ENCODE results near the gene SPRR2E.
"Not testable (repeated sequence)": the region's sequence is repeated elsewhere in the genome, so short reads cannot be mapped to it uniquely, and the experiment has no call there.

Gene SPRR2E

DNA sequence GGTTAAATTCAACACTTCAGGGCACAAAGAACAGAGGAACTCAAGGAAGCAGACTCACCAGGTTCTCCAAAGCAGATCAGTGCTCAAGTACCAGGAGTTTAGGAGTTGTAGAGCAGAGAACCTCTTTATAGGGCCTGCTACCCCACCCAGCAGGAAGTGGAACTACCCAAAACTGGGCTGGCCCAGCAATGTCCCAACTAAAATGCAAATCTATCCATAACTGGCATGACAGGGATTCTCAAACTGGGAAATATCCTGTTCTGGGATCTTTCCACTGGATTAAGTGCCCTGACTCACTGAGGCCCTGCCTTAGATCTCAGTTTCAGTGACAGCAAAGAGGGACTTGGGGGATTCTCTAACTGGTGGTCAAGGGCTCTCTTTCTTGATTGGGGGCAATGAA lies at the start of gene SPRR2E:
SPRR2E (minus strand) TSS at position 101 of the 400 bp plus-strand sequence. CDS start 775 bp downstream, outside the sequence.
- no peak for DNase-seq

DNA sequence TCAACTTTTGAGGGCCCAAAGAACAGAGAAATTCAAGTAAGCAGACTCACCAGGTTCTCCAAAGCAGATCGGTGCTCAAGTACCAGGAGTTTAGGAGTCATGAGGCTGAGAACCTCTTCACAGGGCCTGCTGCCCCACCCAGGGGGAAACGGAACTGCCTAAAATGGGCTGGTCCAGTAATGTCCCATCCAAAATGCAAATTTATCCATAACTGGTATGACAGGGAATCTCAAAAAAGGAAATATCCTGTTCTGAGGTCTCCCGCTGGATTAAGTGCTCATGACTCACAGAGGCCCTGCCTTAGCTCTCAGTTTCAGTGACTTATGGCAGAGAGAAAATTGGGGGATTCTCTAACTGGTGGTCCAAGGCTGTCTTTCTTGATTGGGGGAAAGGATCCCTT lies 47.1 kb upstream of the SPRR2E start:
- DNase-seq: no peak

DNA sequence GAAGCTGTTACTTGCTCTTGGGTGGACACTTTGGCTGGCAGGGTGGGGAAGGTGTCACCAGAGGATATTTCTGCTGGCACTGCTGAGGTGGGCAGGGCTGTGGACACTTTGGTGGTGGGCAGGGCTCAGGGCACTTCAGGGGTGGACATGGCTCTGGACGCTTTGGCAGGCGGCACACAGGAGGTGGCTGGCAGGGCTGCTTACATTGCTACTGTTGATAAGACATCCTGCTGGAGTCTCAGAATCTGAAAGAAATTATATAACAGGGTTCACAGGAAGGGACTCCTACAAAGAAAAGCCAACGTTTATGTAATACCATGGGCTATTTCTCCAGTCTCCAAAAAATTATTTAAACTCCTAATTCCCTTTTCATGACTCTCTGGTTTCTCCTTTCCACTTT lies 46.2 kb upstream of the SPRR2E start:
- no peak for DNase-seq

DNA sequence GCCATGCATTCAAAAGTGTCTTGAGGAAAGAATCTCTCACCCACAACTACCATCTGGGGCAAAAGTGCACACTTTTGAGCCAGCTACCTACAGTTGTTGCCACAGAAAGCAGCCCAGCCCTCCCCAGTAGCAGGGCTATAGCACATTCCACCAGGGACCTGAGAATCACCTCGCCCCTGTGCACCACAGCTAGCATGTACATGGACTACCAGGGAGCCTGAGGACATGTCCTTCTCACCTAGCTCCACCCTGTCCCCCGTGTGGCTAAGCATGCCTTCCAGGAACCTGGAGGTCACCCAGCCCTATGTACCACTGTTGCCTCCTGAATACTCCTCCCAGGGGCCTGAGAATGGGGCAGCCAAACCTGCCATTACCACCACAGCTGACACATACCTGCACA lies 39.4 kb upstream of the SPRR2E start:
- no peak for DNase-seq

DNA sequence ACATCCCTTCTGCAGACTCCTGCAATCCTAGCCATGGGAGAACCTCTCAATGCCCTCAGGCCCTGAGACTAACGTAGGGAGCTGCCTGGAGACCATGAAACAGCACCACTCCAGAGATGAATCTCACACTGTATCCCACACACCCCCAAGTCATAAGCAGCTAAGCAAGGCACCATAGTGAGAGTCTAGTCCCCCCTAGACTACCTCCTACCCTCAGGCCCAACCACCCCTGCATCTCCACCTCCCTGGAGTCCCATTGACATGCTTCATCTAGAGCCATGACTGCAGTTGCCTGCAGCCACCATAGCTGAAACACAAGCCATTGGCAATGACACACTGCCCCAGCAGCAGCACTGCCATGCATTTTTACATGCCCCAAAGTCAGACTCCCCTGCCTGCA lies 38.9 kb upstream of the SPRR2E start:
- DNase-seq: no peak

DNA sequence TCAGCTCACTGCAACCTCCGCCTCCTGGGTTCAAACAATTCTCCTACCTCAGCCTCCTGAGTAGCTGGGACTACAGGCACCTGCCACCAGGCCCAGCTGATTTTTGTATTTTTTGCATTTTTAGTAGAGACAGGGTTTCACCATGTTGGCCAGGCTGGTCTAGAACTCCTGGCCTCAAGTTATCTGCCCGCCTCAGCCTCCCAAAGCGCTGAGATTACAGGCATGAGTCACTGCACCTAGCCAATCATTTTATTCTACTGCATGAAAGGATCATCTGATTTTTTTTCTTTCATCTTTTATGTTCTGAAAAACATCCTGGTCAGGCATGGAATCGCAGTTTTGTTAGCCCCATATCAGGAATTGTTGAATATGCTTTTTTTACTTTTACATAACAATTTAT lies 34.4 kb upstream of the SPRR2E start:
- not testable (repeated sequence) for DNase-seq

DNA sequence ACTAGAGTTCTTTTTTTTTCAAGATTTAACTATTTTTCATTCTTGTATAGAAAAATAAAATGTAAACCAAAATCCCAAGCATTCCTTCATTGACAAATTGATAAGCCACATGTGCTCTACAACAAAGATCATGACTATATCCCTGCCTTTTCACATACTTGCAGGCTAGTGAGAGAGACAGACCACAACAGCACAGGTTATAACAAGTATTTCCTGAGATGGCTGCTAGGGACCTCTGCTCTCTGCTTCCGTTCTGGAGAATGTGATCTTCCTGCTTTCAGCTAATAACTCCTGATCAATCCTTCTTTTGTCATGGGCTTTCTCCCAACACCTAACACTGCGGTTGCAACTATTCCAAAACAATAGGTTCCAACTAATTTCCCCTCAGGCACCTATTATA lies 33.0 kb upstream of the SPRR2E start:
- no peak for DNase-seq

DNA sequence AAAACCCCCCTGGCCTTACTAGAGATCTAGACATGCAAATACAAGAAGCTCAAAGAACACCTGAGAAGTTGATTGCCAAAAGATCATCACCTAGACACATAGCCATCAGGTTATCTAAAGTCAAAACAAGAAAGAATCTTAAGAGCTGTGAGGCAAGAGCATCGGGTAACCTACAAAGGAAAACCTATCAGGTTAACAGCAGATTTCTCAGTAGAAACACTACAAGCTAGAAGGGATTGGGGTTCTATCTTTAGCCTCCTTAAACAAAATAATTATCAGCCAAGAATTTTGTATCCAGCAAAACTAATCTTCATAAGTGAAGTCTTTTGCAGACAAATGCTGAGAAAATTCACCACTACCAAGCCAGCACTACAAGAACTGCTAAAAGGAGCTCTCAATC lies 31.2 kb upstream of the SPRR2E start:
- DNase-seq: no peak

DNA sequence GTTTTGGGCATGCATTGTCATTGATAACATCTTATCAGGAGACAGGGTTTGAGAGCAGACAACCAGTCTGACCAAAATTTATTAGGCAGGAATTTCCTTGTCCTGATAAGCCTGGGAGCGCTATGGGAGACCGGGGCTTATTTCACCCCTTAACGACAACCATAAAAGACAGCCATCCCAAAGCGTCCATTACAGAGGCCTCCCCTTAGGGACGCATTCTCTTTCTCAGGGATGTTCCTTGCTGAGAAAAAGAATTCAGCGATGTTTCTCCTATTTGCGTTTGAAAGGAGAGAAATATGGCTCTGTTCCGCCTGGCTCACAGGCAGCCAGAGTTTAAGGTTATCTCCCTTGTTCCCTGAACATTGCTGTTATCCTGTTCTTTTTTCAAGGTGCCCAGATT lies 29.5 kb upstream of the SPRR2E start:
- DNase-seq: not testable (repeated sequence)

DNA sequence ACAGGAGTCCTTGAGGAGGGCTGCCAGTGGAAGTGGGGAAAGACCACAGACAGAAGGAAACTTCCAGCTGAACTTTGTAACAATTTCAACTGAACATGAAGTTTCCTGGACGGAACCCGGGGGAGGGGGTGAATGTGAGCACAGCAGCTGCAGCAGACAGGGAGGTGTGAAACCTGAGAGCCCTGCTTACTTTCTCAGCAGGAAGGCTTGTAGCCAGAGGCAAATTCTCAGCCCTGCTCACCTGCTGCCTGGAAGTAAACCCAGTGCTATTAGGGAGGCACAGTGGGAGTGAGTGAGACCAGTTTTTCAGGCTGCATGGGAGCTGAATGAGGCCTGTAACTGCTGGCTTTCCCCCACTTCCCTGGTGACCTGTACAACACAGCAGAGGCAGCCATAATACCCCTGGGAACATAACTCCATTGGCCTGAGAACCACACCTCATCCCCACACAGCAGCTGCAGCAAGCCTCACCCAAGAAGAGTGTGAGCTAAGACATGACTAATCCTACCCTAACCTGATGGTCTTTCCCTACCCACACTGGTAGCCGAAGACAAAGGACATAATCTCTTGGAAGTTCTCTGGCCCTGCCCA lies 28.6 kb upstream of the SPRR2E start:
- peak; percentile 75 for DNase-seq

DNA sequence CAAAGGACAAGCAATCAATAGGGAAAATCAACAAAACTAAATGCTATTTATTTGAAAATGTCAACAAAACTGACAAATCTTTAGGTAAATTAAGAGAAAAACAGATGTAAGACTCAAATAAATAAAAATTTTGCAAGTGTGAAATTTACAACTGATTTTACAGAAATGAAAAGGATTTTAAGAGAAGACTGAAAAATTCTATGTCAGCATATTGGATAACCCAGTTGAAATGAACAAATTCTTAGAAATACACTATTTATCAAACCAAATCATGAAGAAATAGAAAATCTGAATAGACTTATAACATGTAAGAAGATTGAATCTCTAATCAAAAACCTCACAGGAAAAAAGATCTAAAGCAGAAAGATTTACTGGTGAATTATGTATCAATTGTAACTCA lies 26.6 kb upstream of the SPRR2E start:
- DNase-seq: no peak

DNA sequence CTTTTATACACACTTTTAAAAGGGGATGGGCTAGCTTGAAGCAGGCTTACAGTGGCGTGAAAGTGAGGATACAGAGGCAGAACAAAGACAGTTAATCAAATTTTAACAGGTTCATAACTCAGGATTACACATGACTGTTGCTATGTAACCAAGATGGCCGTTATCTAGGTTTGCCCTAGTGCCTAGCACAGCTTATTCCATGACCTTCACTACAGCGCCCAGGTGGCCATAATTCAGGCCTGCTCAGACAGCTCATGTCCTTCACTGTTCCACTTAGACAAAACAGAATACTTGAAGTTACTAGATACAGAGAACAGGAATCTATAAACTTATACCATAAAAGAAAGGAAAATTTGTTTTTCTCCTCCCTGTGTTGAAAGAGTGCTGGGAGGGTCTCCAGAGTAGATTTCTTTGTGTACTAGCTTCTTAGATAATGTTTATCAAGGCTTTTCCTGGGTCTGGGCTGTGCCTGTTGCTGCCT lies 25.2 kb upstream of the SPRR2E start:
- no peak for DNase-seq

DNA sequence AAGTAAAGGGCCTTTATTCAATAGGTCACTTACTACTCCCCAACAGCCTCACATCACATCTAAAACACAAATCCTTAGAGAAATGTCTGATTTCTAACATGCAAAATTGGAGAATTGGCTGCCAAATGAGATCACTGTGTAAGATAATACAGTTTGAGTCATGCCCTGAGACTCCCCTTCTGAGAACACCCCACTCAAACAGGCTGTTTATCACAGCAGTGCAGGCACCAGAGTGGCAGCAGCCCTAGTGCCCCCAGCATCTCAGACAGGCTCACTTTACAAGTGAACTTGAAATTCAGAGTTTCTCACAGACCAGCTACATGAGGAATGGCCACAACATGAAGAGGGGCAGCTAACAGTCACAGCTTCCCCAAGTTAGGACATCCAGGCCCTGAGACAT lies 20.9 kb upstream of the SPRR2E start:
- not testable (repeated sequence) for DNase-seq

DNA sequence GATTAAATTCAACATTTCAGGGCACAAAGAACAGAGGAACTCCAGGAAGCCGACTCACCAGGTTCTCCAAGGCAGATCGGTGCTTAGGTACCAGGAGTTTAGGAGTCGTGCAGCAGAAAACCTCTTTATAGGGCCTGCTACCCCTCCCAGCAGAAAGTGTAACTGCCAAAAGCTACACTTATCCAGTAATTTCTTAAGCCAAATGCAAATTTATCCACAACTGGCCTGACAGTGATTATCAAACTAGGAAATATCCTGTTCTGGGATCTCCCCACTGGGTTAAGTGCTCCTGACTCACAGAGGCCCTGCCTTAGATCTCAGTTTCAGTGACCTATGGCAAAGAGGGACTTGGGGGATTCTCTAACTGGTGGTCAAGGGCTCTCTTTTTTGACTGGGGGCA lies 19.1 kb upstream of the SPRR2E start, which contains the start of gene SPRR2F:
SPRR2F (minus strand) TSS at position 101 of the 400 bp plus-strand sequence. CDS start 783 bp downstream, outside the sequence.
- no peak for DNase-seq

DNA sequence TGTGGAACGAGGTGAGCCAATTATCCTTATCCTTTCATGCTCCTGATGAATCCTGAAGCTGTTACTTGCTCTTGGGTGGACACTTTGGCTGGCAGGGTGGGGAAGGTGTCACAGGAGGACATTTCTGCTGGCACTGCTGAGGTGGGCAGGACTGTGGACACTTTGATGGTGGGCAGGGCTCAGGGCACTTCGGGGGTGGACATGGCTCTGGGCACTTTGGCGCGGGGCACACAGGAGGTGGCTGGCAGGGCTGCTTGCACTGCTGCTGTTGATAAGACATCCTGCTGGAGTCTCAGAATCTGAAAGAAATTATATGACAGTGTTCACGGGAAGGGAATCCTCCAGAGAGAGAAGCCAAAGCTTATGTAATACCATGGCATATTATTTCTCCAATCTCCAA lies 18.1 kb upstream of the SPRR2E start:
- DNase-seq: not testable (repeated sequence)

DNA sequence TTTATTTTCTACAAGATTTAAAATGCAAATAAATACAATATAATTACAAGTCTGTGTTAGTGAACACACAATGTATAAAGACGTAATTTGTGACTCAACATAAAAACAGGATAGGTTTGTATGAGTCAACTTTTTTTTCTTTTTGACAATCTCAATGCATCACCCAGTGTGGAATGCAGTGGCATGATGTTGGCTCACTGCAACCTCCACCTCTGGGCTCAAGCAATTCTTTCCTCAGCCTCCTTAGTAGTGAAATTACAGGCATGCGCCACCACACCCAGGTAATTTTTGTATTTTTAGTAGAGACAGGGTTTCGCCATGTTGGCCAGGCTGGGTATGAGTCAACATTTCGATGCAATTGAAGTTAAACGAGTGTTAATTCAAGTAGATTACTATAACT lies 5.9 kb upstream of the SPRR2E start:
- DNase-seq: no peak

DNA sequence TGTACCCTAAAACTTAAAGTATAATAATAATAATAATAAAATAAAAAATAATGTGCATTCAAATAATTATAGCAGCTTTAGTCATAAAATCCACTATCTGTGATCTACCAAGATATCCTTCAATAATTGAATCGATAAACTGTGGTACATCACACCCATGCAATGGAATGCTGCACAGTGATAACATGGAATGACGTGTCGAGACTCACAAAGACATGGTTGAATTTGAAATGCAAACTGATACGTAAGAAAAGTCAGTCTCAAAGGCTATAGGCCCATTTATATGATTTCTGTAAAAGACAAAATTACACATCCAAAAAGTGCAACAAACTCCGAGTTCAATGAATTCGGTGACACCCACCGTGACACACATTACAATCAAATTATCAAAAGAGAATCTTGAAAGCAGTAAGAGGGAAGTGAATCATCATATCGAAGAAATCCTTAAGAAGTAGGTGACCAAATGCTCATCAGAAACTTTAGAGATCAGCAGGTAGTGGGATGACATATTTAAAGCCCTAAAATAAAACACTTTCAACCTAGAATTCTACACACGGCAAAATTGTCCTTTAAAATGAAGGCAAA lies 5.2 kb upstream of the SPRR2E start:
- DNase-seq: no peak

DNA sequence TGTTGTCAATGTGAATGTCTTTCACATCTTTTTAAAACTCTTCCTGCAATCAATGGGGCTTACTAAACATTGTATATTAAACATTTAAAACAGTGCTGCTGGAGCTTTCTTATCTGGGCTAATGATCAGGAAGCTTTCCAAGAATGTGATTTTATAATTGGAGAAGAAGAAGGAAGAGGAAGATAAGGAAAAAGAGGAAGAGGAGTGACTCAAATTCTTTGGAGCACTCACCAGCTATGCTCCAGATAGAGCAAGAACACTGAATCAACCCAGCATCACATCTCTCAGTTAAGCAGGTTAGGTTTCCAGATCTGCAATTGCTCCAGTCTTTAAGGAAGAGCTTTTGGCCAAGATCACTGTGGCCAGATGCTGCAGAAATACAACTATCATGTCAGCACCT lies 1.4 kb upstream of the SPRR2E start:
- DNase-seq: no peak

DNA sequence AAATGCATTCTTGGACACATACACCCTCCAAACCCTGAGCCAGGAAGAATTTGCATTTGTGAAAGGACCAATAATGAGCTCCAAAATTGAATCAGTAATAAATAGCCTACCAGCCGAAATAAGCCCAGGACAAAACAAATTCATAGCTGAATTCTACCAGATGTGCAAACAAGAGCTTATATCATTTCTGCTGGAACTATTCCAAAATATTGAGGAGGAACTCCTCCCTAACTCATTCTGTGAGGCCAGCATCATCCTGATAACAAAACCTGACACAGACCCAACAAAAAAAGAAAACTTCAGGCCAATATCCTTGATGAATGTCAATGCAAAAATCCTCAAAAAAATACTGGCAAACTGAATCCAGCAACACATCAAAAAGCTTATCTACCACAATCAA lies 6.7 kb downstream of the SPRR2E start:
- DNase-seq: no peak

DNA sequence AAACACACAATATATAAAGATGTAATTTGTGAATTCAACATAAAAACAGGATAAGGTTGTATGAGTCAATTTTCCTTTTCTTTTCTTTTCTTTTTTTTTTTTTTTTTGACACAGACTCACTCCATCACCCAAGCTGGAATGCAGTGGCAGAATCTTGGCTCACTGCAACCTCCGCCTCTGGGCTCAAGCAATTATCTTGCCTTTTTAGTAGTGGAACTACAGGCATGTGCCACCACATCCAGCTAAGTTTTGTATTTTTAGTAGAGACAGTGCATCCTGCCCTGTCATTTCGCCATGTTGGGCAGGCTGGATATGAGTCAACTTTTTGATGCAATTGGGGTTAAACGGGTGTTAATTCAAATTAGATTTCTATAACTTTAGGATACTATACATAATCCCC lies 12.6 kb downstream of the SPRR2E start:
- no peak for DNase-seq

DNA sequence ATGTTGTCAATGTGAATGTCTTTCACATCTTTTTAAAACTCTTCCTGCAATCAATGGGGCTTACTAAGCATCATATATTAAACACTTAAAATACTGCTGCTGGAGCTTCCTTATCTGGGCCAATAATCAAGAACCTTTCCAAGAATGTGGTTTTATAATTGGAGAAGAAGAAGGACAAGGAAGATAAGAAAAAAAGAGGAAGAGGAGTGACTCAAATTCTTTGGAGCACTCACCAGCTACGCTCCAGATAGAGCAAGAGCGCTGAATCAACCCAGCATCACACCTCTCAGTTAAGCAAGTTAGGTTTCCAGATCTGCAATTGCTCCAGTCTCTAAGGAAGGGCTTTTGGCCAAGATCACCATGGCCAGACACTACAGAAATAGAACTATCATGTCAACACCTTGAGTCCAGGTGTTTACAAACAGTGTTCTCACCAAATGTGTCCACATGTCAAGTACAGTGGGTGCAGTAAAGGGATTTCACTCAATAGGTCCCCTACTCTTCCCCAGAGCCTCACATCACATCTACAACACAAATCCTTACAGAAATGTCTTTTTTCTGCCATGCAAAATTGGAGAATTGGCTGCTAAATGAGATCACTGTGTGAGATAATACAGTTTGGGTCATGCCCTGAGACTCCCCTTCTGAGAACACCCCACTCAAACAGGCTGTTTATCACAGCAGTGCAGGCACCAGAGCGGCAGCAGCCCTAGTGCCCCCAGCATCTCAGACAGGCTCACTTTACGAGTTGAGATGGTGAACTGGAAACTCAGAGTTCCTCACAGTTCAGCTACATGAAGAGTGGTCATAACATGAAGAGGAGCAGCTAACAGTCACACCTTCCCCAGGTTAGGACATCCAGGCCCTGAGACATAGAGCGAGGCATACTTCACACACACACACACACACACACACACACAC lies 21.3 kb downstream of the SPRR2E start:
- DNase-seq: no peak

DNA sequence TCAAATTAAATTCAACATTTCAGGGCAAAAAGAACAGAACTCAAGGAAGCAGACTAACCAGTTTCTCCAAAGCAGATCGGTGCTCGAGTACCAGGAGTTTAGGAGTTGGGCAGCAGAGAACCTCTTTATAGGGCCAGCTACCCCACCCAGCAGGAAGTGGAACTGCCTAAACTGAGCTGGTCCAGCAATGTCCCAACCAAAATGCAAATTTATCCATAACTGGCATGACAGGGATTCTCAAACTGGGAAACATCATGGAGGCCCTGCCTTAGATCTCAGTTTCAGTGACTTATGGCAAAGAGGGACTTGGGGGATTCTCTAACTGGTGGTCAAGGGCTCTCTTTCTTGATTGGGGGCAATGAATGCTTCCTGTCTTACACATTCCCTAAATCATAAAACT lies 22.8 kb downstream of the SPRR2E start, which contains the start of gene SPRR2B:
SPRR2B (minus strand) TSS at position 101 of the 400 bp plus-strand sequence. CDS start 772 bp downstream, outside the sequence.
- no peak for DNase-seq

DNA sequence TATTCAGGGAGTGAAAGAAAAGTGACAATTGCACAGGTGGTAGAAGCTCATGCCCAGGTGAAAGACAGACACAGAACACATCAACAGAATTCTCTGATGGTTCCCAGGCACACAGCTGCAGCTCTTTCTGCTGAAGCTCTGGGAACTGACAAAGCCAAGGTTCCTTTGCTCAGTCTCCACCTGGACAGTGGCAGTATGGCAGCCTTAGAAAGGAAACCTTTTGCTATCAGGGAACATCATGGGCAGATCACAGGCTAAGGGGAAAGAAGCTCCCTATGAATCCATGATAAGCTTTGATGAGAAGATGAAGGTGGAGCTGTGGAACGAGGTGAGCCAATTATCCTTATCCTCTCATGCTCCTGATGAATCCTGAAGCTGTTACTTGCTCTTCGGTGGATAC lies 24.1 kb downstream of the SPRR2E start:
- no peak for DNase-seq

Measured in NCI-H774 (cell line).